PC-3 (cell line): ENCODE measurements around the gene ARID1A.

Source experiments
- EZH2 ChIP-seq: fragments of 300-600 bp; sonication (generic); IDR thresholded peaks from one replicate; pipeline ENCODE4 v1.6.1; 2017; ENCODE audit warnings: antibody characterized with exemption, mild to moderate bottlenecking, low read length; ENCODE audit not compliant: unreplicated experiment
- EZH2phosphoT487 ChIP-seq: fragments of 300-600 bp; sonication (generic); IDR thresholded peaks from 2 replicates; pipeline ENCODE4 v1.6.1; 2018; ENCODE audit warnings: mild to moderate bottlenecking, antibody characterized with exemption, low read length, borderline replicate concordance
- TF ChIP-seq, protein P1 (sequence below): fragments of 300-600 bp; sonication (generic); conservative IDR thresholded peaks from 2 replicates; pipeline ENCODE4 v1.5.1; 2017; ENCODE audit warnings: antibody characterized with exemption, low read depth, mild to moderate bottlenecking, low read length

DNA sequence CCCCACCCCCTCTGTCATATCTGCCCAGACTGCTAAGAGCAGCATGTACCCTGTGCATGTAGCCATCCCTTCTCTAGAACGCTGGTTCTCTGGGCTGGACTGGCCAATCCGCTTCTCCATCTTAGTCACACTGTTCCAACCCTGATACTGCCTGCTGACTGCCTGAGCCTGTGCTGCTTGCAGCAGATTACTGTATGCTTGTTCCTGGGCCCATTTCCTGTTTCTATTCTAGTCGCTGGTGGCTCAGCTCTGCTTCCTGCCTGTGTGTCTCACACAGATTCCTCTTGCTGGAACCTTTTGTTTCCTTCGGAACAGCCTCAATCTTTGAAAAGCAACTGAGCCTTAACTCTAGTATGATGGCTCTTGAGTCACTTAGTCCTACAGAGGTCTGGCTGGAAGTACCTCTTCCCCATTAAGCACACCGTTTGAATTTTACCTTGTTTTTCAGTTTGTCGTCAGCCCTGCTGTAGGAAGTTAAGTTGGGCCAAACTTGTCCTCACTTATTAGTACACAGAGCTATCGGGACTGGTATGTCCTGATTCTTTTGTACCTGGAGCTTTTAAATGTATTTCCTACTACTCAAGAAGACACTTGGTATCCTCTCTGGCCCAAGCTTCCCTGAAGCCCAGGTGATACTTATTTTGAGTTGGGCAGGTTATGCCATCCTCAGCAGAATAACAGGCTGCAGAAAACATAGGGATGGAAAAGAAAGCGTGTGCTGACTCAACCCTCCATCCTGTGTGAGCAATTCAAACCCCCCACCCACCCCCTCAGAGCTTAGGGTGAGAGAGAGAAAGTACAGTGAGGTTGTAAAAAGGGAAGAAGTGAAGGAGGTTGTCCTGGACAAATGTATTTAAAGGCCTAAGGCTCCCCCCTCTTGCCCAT, 48.5 kb downstream of the ARID1A start:
- TF ChIP-seq, protein P1, sequence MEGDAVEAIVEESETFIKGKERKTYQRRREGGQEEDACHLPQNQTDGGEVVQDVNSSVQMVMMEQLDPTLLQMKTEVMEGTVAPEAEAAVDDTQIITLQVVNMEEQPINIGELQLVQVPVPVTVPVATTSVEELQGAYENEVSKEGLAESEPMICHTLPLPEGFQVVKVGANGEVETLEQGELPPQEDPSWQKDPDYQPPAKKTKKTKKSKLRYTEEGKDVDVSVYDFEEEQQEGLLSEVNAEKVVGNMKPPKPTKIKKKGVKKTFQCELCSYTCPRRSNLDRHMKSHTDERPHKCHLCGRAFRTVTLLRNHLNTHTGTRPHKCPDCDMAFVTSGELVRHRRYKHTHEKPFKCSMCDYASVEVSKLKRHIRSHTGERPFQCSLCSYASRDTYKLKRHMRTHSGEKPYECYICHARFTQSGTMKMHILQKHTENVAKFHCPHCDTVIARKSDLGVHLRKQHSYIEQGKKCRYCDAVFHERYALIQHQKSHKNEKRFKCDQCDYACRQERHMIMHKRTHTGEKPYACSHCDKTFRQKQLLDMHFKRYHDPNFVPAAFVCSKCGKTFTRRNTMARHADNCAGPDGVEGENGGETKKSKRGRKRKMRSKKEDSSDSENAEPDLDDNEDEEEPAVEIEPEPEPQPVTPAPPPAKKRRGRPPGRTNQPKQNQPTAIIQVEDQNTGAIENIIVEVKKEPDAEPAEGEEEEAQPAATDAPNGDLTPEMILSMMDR, result no peak
- TF ChIP-seq EZH2phosphoT487 (no peak), EZH2 (no peak)
